ENCODE data around the gene TENM4.

- TF ChIP-seq CTCF (IDR thresholded peaks at IDR 0.05) (no peak), POLR2A (IDR thresholded peaks at IDR 0.05) (no peak), EP300 (IDR thresholded peaks at IDR 0.05) (no peak)
Observed at GRCh38 chr11:78710417-78710816, 730.4 kb downstream of the TENM4 start.
